Trophoblast cell (in vitro differentiated cells and primary cell): Measurements from ENCODE around the gene NEK1.

ENCODE experiments used
- DNase-seq, 2 donors: peaks; one replicate each; pipeline ENCODE4 v3.0.0-alpha.2; 2016
- H2AFZ ChIP-seq: 2 replicates; pipeline ENCODE4 v1.6.1; 2013; ENCODE audit warnings: low read length, moderate library complexity, mild to moderate bottlenecking; ENCODE audit not compliant: insufficient read depth, poor library complexity
- H2AK5ac ChIP-seq: 2 replicates; pipeline ENCODE4 v1.6.1; 2013; ENCODE audit warnings: mild to moderate bottlenecking, low read length
- H2BK120ac ChIP-seq: 2 replicates; pipeline ENCODE4 v1.6.1; 2013; ENCODE audit warnings: low read length, mild to moderate bottlenecking, moderate library complexity; ENCODE audit not compliant: insufficient read depth, poor library complexity
- H2BK12ac ChIP-seq: 2 replicates; pipeline ENCODE4 v1.6.1; 2013; ENCODE audit warnings: mild to moderate bottlenecking, low read length, moderate library complexity
- H2BK5ac ChIP-seq: 2 replicates; pipeline ENCODE4 v1.6.1; 2013; ENCODE audit warnings: low read length, low read depth, moderate library complexity, mild to moderate bottlenecking; ENCODE audit not compliant: poor library complexity
- H3K14ac ChIP-seq: 2 replicates; pipeline ENCODE4 v1.6.1; 2013; ENCODE audit warnings: mild to moderate bottlenecking, low read length
- H3K18ac ChIP-seq: 2 replicates; pipeline ENCODE4 v1.6.1; 2013; ENCODE audit warnings: mild to moderate bottlenecking, low read length
- H3K23ac ChIP-seq: 2 replicates; pipeline ENCODE4 v1.6.1; 2013; ENCODE audit warnings: low read length
- H3K27ac ChIP-seq: 2 replicates; pipeline ENCODE4 v1.5.1; 2013; ENCODE audit warnings: low read depth, mild to moderate bottlenecking, inconsistent platforms, low read length, moderate library complexity
- H3K27me3 ChIP-seq: 2 replicates; pipeline ENCODE4 v1.6.1; 2013; ENCODE audit warnings: inconsistent platforms, mild to moderate bottlenecking, low read length, moderate library complexity; ENCODE audit not compliant: insufficient read depth
- H3K36me3 ChIP-seq, 2 experiments: 1 replicate in 1 of 2; 2 replicates in 1 of 2; pipeline ENCODE4 v1.6.1; 2013; ENCODE audit warnings: low read length in 2 of 2, mild to moderate bottlenecking in 2 of 2, moderate library complexity in 1 of 2; ENCODE audit not compliant: insufficient read depth in 2 of 2, control insufficient read depth in 1 of 2
- H3K4ac ChIP-seq: 2 replicates; pipeline ENCODE4 v1.6.1; 2013; ENCODE audit warnings: low read depth, mild to moderate bottlenecking, low read length, moderate library complexity
- H3K4me1 ChIP-seq, 2 experiments: 1 replicate in 1 of 2; 2 replicates in 1 of 2; pipeline ENCODE4 v1.6.1; 2013; ENCODE audit warnings: low read length in 2 of 2, mild to moderate bottlenecking in 2 of 2, moderate library complexity in 1 of 2; ENCODE audit not compliant: insufficient read depth in 2 of 2, control insufficient read depth in 1 of 2
- H3K4me2 ChIP-seq: 2 replicates; pipeline ENCODE4 v1.6.1; 2013; ENCODE audit warnings: inconsistent platforms, mild to moderate bottlenecking, low read length, moderate library complexity
- H3K4me3 ChIP-seq: 2 replicates; pipeline ENCODE4 v1.5.1; 2013; ENCODE audit warnings: mild to moderate bottlenecking, low read depth, low read length, inconsistent platforms
- H3K79me1 ChIP-seq: one replicate; pipeline ENCODE4 v1.6.1; 2013; ENCODE audit warnings: low read length
- H3K79me2 ChIP-seq: 2 replicates; pipeline ENCODE4 v1.6.1; 2013; ENCODE audit warnings: low read length, mild to moderate bottlenecking; ENCODE audit not compliant: control insufficient read depth, insufficient read depth, poor library complexity
- H3K9ac ChIP-seq: 2 replicates; pipeline ENCODE4 v1.6.1; 2013; ENCODE audit warnings: mild to moderate bottlenecking, low read length
- H3K9me3 ChIP-seq: 2 replicates; pipeline ENCODE4 v1.6.1; 2013; ENCODE audit warnings: low read depth, mild to moderate bottlenecking, control low read depth, inconsistent platforms, low read length; ENCODE audit not compliant: insufficient read depth
- H4K12ac ChIP-seq: 2 replicates; pipeline ENCODE4 v1.6.1; 2013; ENCODE audit warnings: low read depth, mild to moderate bottlenecking, low read length, moderate library complexity
- H4K8ac ChIP-seq: 2 replicates; pipeline ENCODE4 v1.6.1; 2013; ENCODE audit warnings: low read depth, mild to moderate bottlenecking, low read length, moderate library complexity
- H4K91ac ChIP-seq: one replicate; pipeline ENCODE4 v1.6.1; 2013; ENCODE audit warnings: low read depth, mild to moderate bottlenecking, low read length, moderate library complexity
- WGBS: extraction: QIAGEN DNeasy Blood & Tissue Kit; methylation state at CpG from one replicate; pipeline ENCODE4 v1.1.7; 2013; ENCODE audit warnings: missing lambda C conversion rate; ENCODE audit not compliant: insufficient read length, insufficient coverage; ENCODE audit errors: extremely low coverage; 5-methylcytosine and 5-hydroxymethylcytosine counted together

Gene NEK1

GRCh38 chr4:169417629-169418282 is 194.6 kb downstream of the NEK1 start:
- Histone ChIP-seq H3K9ac (no peak overlapping the region), H3K23ac (no peak overlapping the region), H2AFZ (no peak overlapping the region), H3K79me1 (no peaks in the 10 kb centered on the region), H3K4me1 (no peaks in the 10 kb centered on the region), H4K91ac (no peak overlapping the region), H2BK120ac (no peak overlapping the region), H3K79me2 (no peaks in the 10 kb centered on the region), H3K27me3 (no peaks in the 10 kb centered on the region), H2BK5ac (no peak overlapping the region), H3K9me3 (no peaks in the 10 kb centered on the region), H4K8ac (no peak overlapping the region), H3K36me3 (no peaks in the 10 kb centered on the region), H4K12ac (no peak overlapping the region), H2BK12ac (no peak overlapping the region), H3K27ac (no peak overlapping the region), H3K4me2 (no peak overlapping the region), H3K4ac (no peak overlapping the region), H3K14ac (no peak overlapping the region), H2AK5ac (no peak overlapping the region), H3K4me3 (no peak overlapping the region), H3K18ac (no peak overlapping the region)
- no CpG with 5 or more reads among the region's 1 CpG for WGBS
- DNase-seq = peak in 1 of 2 donors; percentile 14

GRCh38 chr4:169416997-169417396 is 195.4 kb downstream of the NEK1 start:
- Histone ChIP-seq H2BK120ac (no peak overlapping the region), H4K12ac (no peak overlapping the region), H3K4ac (no peak overlapping the region), H3K79me1 (no peaks in the 10 kb centered on the region), H2AK5ac (no peak overlapping the region), H3K27me3 (no peaks in the 10 kb centered on the region), H3K36me3 (no peaks in the 10 kb centered on the region), H3K79me2 (no peaks in the 10 kb centered on the region), H2AFZ (no peak overlapping the region), H3K4me2 (no peak overlapping the region), H2BK5ac (no peak overlapping the region), H3K9me3 (no peaks in the 10 kb centered on the region), H3K4me3 (no peak overlapping the region), H3K9ac (no peak overlapping the region), H2BK12ac (no peak overlapping the region), H4K91ac (no peak overlapping the region), H3K23ac (no peak overlapping the region), H4K8ac (no peak overlapping the region), H3K18ac (no peak overlapping the region), H3K4me1 (no peaks in the 10 kb centered on the region), H3K27ac (no peak overlapping the region), H3K14ac (no peak overlapping the region)
- no peak for DNase-seq

GRCh38 chr4:169416461-169416860 is 195.9 kb downstream of the NEK1 start:
- no peak overlapping the region for H3K9ac ChIP-seq
- H3K79me2 ChIP-seq = no peaks in the 10 kb centered on the region

GRCh38 chr4:169414913-169415312 is 197.5 kb downstream of the NEK1 start:
- H3K4me1 ChIP-seq = no peaks in the 10 kb centered on the region
- no peak overlapping the region for H3K9ac ChIP-seq
- H3K4me2 ChIP-seq = no peak overlapping the region
- no peak overlapping the region for H2BK12ac ChIP-seq
- H3K14ac ChIP-seq = no peak overlapping the region
- H3K4ac ChIP-seq = no peak overlapping the region
- H3K79me1 ChIP-seq = no peaks in the 10 kb centered on the region
- no peaks in the 10 kb centered on the region for H3K36me3 ChIP-seq
- no peak overlapping the region for H3K18ac ChIP-seq
- WGBS = no CpG with 5 or more reads among the region's 1 CpG
- no peak overlapping the region for H4K12ac ChIP-seq
- no peak overlapping the region for H4K8ac ChIP-seq
- H2BK5ac ChIP-seq = no peak overlapping the region
- H2AFZ ChIP-seq = no peak overlapping the region
- H4K91ac ChIP-seq = no peak overlapping the region
- DNase-seq = no peak
- no peak overlapping the region for H2BK120ac ChIP-seq
- no peak overlapping the region for H3K23ac ChIP-seq
- no peak overlapping the region for H2AK5ac ChIP-seq
- H3K27me3 ChIP-seq = no peaks in the 10 kb centered on the region
- no peak overlapping the region for H3K4me3 ChIP-seq
- H3K27ac ChIP-seq = no peak overlapping the region
- no peaks in the 10 kb centered on the region for H3K79me2 ChIP-seq
- H3K9me3 ChIP-seq = no peaks in the 10 kb centered on the region

More at GRCh38 chr4:169416461-169416860, 195.9 kb downstream of the NEK1 start:
- no peak overlapping the region for H2BK12ac ChIP-seq
- no peak overlapping the region for H2BK5ac ChIP-seq
- H3K27ac ChIP-seq = no peak overlapping the region
- H3K4ac ChIP-seq = no peak overlapping the region
- H2AK5ac ChIP-seq = no peak overlapping the region
- H3K9me3 ChIP-seq = no peaks in the 10 kb centered on the region
- H3K79me1 ChIP-seq = no peaks in the 10 kb centered on the region
- no peak overlapping the region for H2AFZ ChIP-seq
- no peaks in the 10 kb centered on the region for H3K27me3 ChIP-seq
- H2BK120ac ChIP-seq = no peak overlapping the region
- DNase-seq = peak; percentile 61 to 76
- no peak overlapping the region for H4K8ac ChIP-seq
- H4K12ac ChIP-seq = no peak overlapping the region
- H3K14ac ChIP-seq = no peak overlapping the region
- no peak overlapping the region for H4K91ac ChIP-seq
- no peaks in the 10 kb centered on the region for H3K36me3 ChIP-seq
- no peak overlapping the region for H3K18ac ChIP-seq
- WGBS = no CpG with 5 or more reads among the region's 4 CpGs
- H3K23ac ChIP-seq = no peak overlapping the region
- H3K4me1 ChIP-seq = no peaks in the 10 kb centered on the region
- H3K4me3 ChIP-seq = no peak overlapping the region
- no peak overlapping the region for H3K4me2 ChIP-seq
